GM19397 (cell line): ENCODE data around the gene CHKB.
A peak's percentile ranks its signal among the peaks of the same experiment; 100 is the strongest.
"Not testable (repeated sequence)": the region's sequence is repeated elsewhere in the genome, so short reads cannot be mapped to it uniquely, and the experiment has no call there.

ENCODE experiments used
- ATAC-seq: cut with Tn5 transposase; IDR thresholded peaks from one replicate; pipeline ENCODE4 v1.9.1; 2021; ENCODE audit warnings: mild to moderate bottlenecking, moderate library complexity; ENCODE audit not compliant: unreplicated experiment

Gene CHKB, protein sequence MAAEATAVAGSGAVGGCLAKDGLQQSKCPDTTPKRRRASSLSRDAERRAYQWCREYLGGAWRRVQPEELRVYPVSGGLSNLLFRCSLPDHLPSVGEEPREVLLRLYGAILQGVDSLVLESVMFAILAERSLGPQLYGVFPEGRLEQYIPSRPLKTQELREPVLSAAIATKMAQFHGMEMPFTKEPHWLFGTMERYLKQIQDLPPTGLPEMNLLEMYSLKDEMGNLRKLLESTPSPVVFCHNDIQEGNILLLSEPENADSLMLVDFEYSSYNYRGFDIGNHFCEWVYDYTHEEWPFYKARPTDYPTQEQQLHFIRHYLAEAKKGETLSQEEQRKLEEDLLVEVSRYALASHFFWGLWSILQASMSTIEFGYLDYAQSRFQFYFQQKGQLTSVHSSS

DNA sequence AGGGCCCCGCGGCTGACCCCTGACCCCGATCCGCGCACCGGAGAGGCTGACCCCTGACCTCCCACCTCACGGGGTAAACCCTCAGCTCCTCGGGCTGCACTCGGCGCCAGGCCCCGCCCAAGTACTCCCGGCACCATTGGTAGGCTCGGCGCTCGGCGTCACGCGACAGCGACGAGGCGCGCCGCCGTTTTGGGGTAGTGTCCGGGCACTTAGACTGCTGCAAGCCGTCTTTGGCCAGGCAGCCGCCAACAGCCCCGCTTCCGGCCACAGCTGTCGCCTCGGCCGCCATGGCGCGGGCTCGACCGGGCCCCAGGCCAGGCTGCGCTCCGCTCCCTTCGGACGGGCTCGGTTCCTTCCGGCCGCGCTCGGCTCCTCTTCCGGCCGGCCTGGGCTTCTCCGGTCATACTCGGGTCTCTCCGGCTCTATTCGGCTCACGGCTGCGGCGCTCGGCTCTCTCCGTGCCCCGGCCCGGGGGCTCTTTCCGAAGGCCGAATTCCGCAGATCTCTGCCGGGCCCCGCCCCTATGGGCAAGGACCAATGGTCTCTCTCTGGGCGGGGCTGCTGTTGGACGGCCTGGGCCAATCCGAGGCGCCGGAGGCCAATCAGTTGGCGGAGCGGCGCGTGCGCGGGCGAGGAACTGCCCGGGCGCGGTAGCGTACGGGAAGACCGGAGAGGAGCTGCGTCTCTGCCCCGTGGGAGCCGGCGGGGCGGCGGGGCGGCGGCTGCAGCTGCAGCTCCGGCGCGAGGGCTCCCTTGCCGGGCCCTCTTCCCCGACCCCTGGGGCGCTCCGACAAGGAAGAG lies at the start of gene CHKB:
Gene CHKB (minus strand): TSS at position 357 of the 801 bp plus-strand sequence. CDS start 68 bp downstream, at position 289.
- ATAC-seq, result peak; percentile 88

DNA sequence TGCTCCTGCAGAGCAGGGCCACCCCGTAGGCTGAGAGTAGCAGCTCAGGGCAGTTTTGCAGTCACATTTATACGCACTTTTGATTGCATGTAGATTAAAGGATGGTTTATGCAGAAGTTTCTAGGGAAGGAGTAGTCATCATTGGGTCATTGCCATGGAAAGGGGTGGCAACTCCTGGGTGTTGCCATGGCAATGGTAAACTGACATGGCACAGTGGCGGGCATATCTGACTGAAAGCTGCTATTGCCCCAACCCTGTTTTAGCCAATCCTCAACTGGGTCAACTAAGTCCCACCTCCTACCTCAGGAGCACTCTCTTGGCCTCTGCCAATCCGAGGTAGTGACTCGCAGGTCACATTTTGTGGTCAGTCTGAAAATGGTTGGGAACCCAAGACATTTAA lies 47.7 kb upstream of the CHKB start:
- no peak for ATAC-seq

DNA sequence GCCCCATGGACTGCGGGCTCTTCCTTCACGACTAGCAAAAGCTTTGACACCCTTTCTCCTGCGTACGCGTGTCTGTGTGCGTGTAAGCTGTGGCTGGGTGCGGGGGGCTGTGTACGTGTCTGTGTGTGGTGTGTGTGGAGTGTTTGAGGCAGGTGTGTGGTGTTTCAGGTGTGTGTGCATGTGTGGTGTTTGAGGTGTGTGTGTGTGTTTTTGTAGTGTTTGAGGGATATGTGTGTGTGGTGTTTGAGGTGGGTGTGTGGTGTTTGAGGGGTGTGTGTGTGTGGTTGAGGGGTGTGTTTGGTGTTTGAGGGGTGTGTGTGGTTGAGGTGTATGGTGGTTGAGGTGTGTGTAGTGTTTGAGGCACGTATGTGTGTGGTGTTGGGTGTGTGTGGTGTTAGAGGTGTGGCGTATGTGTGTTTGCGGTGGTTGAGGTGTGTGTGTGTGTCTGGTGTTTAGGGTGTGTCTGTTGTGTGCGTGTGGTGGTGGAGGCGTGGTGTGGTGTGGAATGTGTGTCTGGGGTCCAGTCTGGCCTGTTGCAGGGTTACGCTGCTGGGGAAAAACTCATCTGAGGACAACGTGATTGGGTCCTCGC lies 46.0 kb upstream of the CHKB start:
- ATAC-seq, result no peak

DNA sequence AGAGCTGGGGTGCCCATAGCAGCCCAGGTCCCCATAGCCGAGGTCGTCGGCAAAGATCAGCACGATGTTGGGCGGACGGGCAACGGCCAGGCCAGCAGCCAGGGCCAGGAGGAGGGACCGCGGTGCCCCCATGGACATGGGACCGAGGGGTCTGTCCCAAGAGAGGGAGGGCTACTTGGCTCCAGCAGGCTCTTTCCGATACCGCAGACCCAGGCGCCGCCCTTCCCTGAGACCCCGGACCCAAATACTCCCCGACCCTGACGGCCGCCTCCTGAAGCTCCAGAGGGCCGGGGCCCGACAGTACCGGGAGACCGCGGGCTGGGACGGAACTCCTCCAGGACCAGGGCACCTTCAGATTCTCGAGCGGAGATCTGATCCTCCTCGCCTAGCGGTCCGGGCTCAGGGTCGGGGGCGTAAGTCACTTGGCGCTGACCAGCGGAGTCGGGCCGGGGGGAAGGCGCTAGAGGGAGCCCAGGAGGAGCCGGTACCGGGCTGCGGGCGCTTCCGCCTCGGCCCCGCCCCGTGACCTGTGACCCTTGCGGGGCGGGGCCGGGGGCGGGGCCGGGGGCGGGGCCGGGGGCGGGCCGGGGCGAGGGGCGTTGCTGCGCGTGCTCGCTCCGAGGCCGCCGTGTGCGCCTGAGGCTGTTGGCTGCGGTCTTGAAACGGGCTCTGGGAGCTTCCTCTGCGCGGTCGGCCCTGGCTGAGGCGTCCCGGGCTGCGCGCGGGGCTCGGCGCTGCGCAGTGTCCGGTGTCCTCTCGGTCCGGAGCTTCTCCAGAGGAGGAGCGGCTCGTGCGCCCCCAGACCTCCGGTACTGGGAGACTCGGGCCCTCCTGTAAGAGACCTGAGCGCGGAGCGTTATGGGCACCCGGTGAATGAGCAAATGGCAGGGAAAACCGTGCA lies 45.2 kb upstream of the CHKB start, which contains the start of gene ARSA:
Gene ARSA (minus strand): TSS at position 511 of the 901 bp plus-strand sequence. CDS start 373 bp downstream, at position 138.
- ATAC-seq, result peak; percentile 80

DNA sequence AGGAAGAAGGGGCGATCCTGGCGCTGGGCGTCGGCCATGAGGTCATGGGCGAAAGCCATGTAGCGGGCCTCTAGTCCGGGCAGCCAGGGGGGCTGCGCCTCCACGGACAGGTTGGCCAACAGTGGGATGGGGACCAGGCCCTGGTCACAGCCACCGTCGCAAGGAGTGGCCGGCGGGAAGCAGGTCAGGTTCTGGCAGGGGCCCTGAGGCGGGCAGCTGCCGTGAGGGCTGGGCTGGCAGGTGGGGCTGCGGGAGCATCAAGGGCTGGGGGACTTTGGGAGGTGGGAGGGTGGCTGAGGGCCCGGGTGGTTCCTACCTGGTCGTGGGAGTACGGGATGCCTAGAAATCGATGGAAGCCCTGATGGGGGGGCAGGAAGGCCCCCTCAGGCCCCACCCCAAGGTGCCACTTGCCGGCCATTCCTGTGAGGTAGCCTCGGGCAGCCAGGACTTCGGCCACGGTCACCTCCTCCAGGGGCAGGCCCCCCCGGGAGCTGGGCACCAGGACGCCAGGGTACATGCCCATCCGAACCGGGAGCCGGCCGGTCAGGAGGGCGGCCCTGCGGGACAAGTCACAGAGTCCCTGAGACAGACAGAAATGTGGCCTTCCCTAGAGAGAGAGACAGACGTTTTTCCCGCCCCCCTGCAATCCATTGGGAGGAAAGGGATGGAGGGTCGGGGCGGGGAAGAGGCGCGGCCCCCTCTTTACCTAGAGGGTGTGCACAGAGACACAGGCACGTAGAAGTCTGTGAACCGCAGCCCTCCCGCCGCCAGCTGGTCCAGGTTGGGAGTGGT lies 44.4 kb upstream of the CHKB start:
- no peak for ATAC-seq

DNA sequence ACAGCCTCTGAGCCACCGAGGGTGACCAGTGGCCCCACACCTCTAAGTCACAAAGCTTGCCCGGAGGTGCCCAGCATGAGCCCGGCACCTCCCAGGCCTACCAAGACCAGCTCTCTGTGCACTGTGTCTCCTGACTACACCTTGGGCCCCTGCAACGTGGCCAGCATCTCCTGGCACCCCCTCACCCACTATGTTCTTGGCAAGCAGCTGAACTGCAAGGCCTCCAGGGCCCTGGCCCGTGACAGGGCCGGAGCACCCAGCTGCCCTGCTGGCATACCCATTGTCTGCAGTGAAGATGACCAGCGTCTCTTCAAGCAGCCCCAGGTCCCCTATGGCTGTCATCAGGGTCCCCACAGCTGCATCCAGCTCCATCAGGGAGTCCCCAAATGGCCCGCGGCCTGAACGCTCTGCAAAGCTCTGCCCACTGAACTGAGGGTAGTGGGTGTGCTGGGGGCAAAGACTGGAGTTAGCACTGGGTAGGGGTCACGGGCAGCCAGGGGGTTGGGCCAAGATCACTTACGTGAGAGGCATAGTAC lies 43.7 kb upstream of the CHKB start:
- no peak for ATAC-seq

DNA sequence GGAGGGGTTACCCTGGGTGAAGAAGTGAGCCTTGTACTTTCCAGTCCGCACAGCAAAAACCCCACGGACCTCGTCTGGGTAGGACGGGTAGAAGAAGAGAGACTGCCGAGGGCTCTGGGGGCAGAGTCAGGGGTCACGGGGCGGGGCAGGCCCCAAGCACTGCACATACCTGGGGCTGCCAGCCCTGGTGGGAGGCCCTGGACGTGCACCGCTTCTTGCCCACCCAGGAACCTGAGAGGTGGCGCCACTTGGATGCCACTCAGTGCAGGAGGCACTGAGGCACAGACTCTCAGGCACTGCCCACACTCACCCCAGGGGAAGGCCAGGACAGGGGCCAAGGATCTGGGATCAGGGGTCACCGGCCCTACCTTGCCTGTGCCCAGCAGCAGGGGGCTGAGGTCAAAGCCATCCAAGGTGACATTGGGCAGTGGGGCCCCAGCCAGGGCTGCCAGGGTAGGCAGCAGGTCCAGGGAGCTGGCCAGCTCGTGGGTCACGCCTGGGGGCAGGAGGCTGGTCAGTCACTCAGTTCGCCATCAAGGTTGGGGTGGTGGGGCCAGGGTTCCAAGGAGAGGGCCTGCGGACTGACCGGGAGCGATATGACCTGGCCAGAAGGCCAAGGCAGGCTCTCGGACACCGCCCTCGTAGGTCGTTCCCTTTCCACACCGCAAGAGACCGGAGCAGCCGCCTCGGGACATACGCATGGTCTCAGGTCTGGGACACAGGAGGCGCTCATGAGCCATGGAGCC lies 43.1 kb upstream of the CHKB start:
- ATAC-seq, result no peak

DNA sequence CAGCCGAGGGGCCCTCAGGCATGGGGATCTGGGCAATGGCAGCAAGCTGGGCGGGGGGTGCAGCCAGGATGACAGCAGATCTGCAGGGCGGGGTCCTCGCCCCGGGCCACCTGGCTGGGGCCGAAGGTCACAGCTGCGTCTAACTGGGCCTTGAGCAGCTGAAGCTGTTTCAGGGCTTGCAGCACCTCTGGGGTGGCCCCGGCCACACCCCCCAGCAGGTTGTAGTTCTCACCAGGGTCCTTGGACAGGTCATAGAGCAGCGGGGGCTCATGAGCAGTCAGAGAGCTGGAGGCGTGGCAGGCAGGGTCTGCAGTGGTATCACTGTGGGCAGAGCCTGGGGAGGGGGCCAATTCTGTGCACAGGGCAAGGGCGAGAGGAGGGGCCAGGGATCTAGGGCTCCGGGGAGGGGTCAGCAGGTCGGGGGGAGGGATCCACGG lies 42.5 kb upstream of the CHKB start:
- ATAC-seq, result no peak

DNA sequence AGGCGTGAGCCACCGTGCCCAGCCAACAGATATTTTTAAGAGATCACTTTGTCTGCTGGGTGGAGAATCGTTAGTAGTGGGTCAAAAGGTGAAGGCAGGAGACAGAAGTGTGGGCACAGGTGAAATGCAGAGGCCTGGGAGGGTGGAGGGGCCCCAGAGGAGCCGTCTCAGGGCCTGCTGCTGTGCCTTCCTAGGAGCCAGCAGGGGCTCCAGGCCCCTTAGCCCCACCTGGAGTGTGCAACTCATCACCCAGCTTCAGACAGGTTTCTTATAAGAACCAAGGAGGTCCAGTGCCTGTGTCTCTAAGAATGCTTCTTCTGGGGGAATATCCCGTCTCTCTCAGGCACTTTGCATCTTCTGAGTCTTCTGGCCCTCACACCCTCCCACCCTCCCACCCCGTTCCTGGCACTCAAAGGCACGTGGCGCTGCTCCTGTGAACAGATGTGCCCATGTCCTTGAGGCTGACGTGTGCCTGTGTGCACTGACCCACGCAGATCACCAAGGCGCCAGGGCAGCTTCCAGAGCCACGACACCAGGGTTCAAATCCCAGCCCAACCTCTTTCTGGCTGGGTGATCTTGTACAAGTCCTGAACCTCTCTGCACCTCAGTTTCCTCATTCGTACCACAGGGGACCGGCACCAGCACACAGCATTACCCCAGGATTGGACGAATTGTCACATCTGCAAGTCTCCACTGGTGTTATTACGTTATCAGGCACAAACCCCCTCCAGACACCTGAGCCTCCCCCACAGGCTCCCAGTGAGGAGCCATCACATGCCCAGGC lies 41.9 kb upstream of the CHKB start:
- ATAC-seq, result no peak

DNA sequence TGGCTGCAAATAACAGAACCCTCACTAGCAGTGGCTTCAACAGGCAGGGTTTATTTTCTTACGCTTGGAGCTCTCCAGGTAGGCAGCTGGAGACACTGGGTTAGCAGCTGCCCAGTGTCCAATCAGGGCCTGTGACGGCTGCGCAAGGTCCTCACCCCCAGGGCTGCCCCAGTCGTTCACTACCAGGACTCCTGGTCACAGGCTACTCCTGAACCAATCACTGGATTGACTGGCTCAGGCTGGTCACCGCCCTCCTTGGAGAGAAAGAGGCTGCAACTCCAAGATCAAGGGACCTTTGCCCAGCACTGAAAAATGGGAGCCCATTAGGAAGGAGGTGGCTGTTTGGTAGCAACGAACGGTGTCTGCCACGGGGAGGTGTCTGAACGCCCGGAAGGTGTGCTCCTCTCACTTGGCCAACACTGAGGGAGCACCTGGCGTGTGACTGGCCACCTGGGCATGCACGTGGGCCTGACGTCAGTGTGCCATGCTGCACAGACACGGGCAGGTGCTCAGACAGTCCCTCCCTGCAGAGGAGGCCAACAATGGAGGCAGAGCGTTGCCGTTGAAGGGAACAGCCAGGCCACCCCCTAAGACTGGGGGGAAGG lies 40.2 kb upstream of the CHKB start:
- ATAC-seq, result no peak

DNA sequence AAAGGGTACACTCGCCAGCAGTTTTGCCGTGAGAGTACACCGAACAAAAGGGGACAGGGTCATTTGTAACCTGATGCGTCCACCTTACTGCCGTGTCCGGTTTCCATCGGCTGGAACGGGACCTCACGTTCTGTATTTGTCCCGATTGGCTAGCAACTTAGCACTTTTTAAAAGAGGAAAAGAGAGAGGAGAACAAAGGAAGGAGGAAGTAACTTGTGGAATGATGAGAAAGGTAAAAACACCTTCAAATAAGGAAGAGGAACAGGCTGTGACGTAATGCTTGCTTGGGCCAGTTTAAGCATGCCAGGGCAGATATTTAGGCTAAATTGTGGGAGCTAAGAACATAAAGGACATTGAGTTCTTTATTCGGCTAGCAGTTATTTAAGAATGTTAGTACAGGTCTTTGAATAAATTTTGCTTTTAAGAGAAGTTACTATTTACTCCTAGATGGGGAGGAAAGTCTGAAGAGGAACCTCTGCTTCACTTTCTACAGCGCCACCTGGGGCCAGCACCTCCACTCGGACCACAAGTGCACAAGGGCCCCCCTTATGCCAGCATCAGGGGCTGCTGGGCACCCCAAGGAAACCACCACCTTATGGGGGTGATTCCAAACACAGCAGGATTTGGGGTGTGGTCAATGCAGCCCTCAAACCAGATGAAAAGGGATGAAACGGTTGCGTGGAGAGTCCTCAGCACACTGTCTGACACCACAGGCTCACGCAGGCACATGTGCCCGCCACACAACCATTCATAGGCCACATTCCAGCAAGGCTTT lies 39.5 kb upstream of the CHKB start:
- no peak for ATAC-seq

DNA sequence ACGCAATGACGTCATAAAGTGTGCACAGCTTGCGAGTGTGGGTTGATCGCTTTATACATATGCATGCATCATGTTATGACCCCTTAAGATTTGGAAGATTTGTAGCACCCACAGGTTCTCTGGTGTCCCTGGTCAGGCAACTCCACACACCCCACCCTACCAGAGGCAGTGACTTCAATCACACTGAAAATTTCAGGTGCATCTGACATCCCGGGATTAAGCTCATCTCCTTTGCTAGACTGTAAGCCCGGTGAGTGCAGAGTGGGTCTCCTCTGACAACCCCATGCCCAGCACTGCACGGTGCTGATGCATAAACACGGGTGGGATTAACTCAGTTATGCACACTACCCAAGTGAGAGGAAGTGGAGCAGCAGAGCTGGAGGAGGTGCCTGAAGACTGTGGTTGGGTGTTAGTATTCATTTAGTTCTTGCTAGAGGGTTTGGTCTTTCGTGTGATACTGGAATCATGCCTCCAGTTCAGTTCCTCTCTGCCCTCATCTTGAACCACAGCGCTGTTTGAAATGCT lies 38.8 kb upstream of the CHKB start:
- no peak for ATAC-seq

DNA sequence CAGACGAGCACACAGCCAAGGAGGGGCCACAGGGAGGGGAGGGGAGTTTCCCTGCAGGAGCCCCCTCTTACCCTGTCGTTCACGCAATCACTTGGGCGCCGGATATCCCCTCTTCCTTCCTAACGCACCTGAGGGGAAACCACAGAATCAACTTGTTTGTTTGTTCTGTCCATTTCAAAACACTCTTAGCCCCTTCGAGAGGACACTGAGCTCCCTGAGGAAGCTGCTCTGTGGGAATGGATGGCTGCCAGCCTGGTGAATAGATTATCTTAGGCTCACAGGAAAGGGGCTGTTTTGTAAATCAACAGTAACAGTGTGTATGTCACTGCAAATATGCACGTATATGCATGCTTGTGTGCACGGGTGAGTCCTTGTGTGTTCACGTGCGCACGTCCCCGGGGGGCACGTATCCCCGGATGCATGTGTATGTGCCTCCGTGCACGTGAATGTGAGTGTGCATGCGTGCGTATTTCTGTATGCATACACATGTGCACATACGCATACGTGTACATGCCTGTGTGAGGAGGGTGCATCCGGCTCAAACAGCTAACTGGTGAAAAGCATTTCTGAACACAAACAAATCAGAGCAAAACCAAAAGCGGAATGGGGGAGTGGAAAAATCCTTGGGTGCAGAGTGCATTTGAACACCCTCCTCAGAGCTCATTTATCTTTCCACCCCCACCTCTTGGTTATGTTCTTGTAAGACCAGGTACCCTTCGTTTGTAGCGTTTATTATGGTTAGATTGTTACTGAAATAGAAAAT lies 38.1 kb upstream of the CHKB start:
- no peak for ATAC-seq

DNA sequence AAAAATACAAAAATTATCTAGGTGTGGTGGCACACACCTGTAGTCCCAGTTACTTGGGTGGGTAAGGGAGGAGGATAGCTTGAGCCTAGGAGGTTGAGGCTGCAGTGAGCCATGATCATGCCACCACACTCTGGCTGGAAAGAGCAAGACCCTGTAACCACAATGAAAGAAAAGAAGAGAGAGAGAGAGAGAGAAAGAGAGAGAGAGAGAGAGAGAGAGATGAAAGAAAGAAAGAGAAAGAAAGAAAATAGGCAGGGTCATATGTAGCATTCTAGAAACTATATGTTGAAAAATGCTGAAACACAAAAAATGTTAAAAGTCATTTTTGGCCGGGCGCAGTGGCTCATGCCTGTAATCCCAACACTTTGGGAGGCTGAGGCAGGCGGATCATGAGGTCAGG lies 31.6 kb upstream of the CHKB start:
- ATAC-seq, result not testable (repeated sequence)

DNA sequence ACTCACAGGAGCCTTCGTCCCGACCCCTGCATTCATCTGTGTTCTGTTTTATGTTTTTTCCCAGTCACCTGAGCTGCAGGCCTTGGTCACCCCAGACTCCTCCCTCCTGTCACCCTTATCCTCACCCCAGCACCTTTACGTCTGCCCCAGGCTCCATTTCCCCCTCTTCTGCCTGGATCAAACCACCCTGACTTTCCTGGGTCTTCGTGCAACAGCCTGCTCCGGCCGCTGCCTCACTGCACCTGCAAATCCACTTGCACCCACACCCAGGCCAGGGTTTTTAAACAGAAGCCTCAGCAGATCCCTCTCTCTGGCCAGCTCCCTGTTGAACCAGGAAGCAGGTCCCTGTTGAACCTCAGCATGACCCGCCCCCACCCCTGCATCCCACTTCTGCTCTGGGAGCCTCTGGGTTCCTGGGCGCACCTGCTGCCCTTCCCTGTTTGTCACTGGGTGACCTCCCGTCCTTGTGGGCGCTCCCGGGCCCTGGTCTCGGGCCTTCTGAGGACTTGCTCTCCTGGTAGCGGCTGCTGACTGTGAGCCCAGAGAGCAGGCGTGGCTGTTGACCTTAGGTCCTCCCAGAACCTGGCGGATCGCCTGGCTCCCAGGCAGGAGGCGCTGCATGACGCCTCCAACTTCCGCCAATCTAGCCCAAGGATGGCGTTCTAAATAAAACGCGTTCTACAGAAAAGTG lies 30.8 kb upstream of the CHKB start:
- ATAC-seq, result no peak
